Neural crest cell (in vitro differentiated cells): ENCODE measurements around the gene RER1. TPM values are rescaled to one million over a fixed set of nuclear protein-coding genes. Genes with fewer than 3 reads are reported as not detected.

ENCODE experiments used
- DNase-seq: peaks from one replicate; pipeline ENCODE4 v3.0.0; 2021; ENCODE audit warnings: low read depth, mixed read lengths, low spot score
- H3K27ac Mint-ChIP-seq: one replicate; pipeline ENCODE4 v1.8.0; 2021; ENCODE audit warnings: mild to moderate bottlenecking, mixed read lengths; ENCODE audit not compliant: unreplicated experiment
- H3K27me3 Mint-ChIP-seq: 2 replicates; pipeline ENCODE4 v1.8.0; 2021; ENCODE audit warnings: low read depth, mild to moderate bottlenecking, mixed read lengths
- H3K36me3 Mint-ChIP-seq: 2 replicates; pipeline ENCODE4 v1.8.0; 2021; ENCODE audit warnings: low read depth, mild to moderate bottlenecking, mixed read lengths
- H3K4me1 Mint-ChIP-seq: 2 replicates; pipeline ENCODE4 v1.8.0; 2021; ENCODE audit warnings: mixed read lengths
- H3K4me3 Mint-ChIP-seq: one replicate; pipeline ENCODE4 v1.8.0; 2021; ENCODE audit warnings: mild to moderate bottlenecking, mixed read lengths
- H3K9me3 Mint-ChIP-seq: 2 replicates; pipeline ENCODE4 v1.8.0; 2021; ENCODE audit warnings: mixed read lengths
- CTCF ChIP-seq: fragments of 200-600 bp; sonication (generic); conservative IDR thresholded peaks from 2 replicates; pipeline ENCODE4 v1.5.0; 2021; ENCODE audit warnings: antibody characterized with exemption, mild to moderate bottlenecking
- total RNA-seq: library from RNA; stranded (reverse); gene quantifications from 2 replicates; pipeline ENCODE4 v1.2.1, GENCODE V29; 2021

Gene RER1
- total RNA-seq, 1 donor from 2014 or later, result 108 TPM

DNA sequence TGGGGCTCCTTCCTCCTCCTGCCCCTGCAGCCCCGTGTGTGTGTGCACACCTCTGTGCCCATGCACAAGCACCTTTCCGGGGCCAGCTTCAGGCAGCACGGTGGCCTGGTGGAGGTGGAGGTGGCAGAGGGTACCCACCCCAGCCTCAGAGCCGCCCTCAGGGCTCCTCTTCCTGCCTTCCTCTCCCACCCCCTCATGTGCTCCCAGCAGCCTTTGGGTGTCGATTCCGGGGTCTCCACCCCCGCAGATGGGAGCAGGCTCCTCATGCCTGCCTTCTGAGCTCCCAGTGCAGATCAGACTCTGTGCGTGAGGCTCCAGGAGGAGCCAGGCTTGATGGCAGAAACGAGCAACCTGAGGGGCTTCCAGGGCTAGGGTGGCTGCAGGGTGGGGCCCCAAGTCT is 55.2 kb downstream of the RER1 start:
- Mint-ChIP-seq H3K27me3 (peaks cover 28% of the 10 kb centered on the region), H3K9me3 (no peaks in the 10 kb centered on the region), H3K4me3 (no peak overlapping the region), H3K36me3 (no peaks in the 10 kb centered on the region), H3K27ac (peak overlapping the region; percentile 75), H3K4me1 (peaks cover 10% of the 10 kb centered on the region)
- no peak for TF ChIP-seq CTCF
- no peak for DNase-seq

DNA sequence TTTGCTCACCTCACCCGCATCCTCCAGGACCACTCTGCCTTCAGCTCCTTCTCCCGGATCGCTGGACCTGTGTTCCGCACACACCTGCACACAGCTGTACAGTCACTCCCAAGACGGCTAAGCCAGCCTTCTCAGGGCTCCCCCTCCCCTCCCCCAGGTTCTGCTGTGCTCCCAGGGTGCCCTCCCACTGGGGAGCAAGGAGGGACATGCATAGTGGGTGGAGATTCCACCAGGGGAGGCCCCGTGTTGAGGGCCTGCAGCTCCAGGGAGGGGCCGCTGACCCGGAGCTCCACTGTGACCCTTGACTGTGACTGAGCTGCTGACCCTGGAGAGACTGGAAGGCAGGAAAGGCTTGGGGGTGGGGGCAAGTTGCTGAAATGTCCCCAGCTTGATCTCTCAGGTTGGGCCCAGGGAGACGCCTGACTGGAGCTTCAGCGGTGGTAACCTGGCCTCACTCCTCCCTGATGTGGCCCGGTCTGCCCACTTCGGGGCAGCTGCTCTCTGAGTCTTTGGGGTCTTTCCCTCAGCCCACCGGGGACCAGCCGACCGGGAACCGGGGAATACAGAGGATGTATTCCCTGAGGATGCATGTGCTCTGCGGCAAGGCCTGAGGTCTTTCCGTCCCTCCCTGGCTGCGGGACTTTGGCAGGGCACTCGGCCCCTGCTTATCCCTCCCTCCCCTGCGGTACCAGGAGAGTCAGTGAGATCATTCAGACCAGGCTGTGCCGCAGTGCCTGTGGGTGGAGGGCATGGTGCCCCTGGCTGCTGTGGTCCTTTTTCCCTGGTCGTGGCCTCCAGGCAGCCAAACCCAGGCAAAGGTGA is 55.8 kb downstream of the RER1 start:
- Mint-ChIP-seq H3K4me3 (peak overlapping the region; percentile 9), H3K4me1 (peaks cover 10% of the 10 kb centered on the region), H3K36me3 (no peaks in the 10 kb centered on the region), H3K9me3 (no peaks in the 10 kb centered on the region), H3K27ac (peak overlapping the region; percentile 27), H3K27me3 (peaks cover 22% of the 10 kb centered on the region)
- no peak for TF ChIP-seq CTCF
- no peak for DNase-seq

DNA sequence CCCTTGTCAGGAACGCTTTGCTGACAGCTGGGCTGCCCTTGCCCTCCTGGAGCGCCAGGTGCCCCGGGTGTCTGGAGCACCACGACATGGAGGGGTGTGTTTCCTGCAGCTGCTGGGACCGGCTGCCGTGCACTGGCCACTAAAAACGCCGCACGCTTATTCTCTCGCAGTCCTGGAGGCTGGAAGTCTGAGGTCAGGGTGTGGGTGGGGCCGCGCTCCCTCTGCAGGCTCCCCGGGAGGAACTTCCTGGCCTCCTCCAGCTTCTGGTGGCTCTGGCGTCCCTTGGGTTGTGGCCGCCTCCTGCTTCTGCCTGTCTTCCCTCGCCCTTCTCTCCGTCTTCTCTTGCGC is 56.4 kb downstream of the RER1 start:
- H3K27me3 Mint-ChIP-seq, result peaks cover 16% of the 10 kb centered on the region
- TF ChIP-seq CTCF, result no peak
- DNase-seq, result no peak
- H3K4me3 Mint-ChIP-seq, result peak overlapping the region; percentile 49
- peaks cover 10% of the 10 kb centered on the region for H3K4me1 Mint-ChIP-seq
- H3K27ac Mint-ChIP-seq, result peak overlapping the region; percentile 96
- no peaks in the 10 kb centered on the region for H3K9me3 Mint-ChIP-seq
- no peaks in the 10 kb centered on the region for H3K36me3 Mint-ChIP-seq

- Mint-ChIP-seq H3K9me3 (no peaks in the 10 kb centered on the region), H3K27me3 (peaks cover 6% of the 10 kb centered on the region), H3K36me3 (no peaks in the 10 kb centered on the region), H3K4me1 (peaks cover 10% of the 10 kb centered on the region), H3K4me3 (no peak overlapping the region), H3K27ac (no peak overlapping the region)
- DNase-seq, result no peak
- no peak for TF ChIP-seq CTCF
These were observed 58.2 kb downstream of the RER1 start for GRCh38 chr1:2449636-2450454.

DNA sequence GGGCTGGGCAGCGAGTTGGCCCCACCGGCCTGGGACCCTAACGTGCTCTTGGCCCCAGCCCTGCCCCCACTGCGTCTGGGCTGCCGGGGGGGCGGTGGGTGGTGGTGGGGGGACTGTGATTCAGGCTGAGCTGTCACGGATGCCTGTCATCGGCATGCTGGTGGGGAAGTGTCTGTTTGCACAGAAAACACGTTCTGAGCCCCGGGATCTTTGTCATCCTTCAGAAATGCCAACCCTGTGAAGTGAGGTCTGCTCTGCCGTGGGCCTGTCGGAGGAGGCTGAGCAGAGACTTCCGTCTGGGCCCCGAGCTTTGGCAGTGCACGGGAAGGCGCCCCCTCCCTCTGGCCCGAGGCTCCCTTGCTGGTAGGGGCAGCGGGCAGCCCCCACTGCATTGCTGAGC is 60.1 kb downstream of the RER1 start:
- no peak overlapping the region for H3K4me3 Mint-ChIP-seq
- H3K9me3 Mint-ChIP-seq, result no peaks in the 10 kb centered on the region
- H3K36me3 Mint-ChIP-seq, result no peaks in the 10 kb centered on the region
- H3K4me1 Mint-ChIP-seq, result peaks cover 10% of the 10 kb centered on the region
- DNase-seq, result no peak
- no peak overlapping the region for H3K27ac Mint-ChIP-seq
- no peaks in the 10 kb centered on the region for H3K27me3 Mint-ChIP-seq
- TF ChIP-seq CTCF, result no peak
